Inferior parietal cortex (tissue), 1 donor: Measurements from ENCODE around the gene CCSER2.
"Not testable (repeated sequence)": the region's sequence is repeated elsewhere in the genome, so short reads cannot be mapped to it uniquely, and the experiment has no call there.

Experiments
- DNase-seq: peaks from one replicate; pipeline ENCODE4 v3.0.0-alpha.2; 2016; ENCODE audit errors: extremely low spot score

The CCSER2 gene

GRCh38 chr10:84328418-84329195, at the start of gene CCSER2:
Gene CCSER2 (plus strand): TSS chr10:84328589. CDS start chr10:84371053, 42,464 bp downstream.
- peak; percentile 76 for DNase-seq

GRCh38 chr10:84279876-84280475, 48.4 kb upstream of the CCSER2 start:
- DNase-seq: not testable (repeated sequence)

- no peak for DNase-seq
Measured at GRCh38 chr10:84286695-84287094, 41.7 kb upstream of the CCSER2 start.

- no peak for DNase-seq
Measured at GRCh38 chr10:84288151-84288550, 40.2 kb upstream of the CCSER2 start.

- DNase-seq: no peak
Measured at GRCh38 chr10:84289521-84290200, 38.7 kb upstream of the CCSER2 start.

GRCh38 chr10:84290235-84290634, 38.2 kb upstream of the CCSER2 start:
- DNase-seq: no peak

- no peak for DNase-seq
Measured at GRCh38 chr10:84291384-84291783, 37.0 kb upstream of the CCSER2 start.

GRCh38 chr10:84292502-84292901, 35.9 kb upstream of the CCSER2 start:
- DNase-seq: no peak

GRCh38 chr10:84293171-84293570, 35.2 kb upstream of the CCSER2 start:
- DNase-seq: no peak

GRCh38 chr10:84293574-84294016, 34.8 kb upstream of the CCSER2 start:
- DNase-seq: peak; percentile 66

- no peak for DNase-seq
Measured at GRCh38 chr10:84294766-84295447, 33.5 kb upstream of the CCSER2 start.

GRCh38 chr10:84296091-84296981, 32.1 kb upstream of the CCSER2 start:
- DNase-seq: no peak

GRCh38 chr10:84298057-84298456, 30.3 kb upstream of the CCSER2 start:
- no peak for DNase-seq

- no peak for DNase-seq
Measured at GRCh38 chr10:84302223-84302622, 26.2 kb upstream of the CCSER2 start.

GRCh38 chr10:84306751-84307384, 21.5 kb upstream of the CCSER2 start:
- no peak for DNase-seq

GRCh38 chr10:84308021-84308420, 20.4 kb upstream of the CCSER2 start:
- no peak for DNase-seq

- DNase-seq: no peak
Measured at GRCh38 chr10:84308481-84309304, 19.7 kb upstream of the CCSER2 start.

- no peak for DNase-seq
Measured at GRCh38 chr10:84310470-84310869, 17.9 kb upstream of the CCSER2 start.

- no peak for DNase-seq
Measured at GRCh38 chr10:84311576-84311975, 16.8 kb upstream of the CCSER2 start.

GRCh38 chr10:84312816-84313215, 15.6 kb upstream of the CCSER2 start:
- no peak for DNase-seq
